Non-pigmented ciliary epithelial cell (primary cell): Measurements from ENCODE around the gene EZR.

Experiments
- DNase-seq: peaks from one replicate; pipeline ENCODE4 v3.0.0-alpha.2; 2010; ENCODE audit warnings: low read depth

EZR gene

DNA sequence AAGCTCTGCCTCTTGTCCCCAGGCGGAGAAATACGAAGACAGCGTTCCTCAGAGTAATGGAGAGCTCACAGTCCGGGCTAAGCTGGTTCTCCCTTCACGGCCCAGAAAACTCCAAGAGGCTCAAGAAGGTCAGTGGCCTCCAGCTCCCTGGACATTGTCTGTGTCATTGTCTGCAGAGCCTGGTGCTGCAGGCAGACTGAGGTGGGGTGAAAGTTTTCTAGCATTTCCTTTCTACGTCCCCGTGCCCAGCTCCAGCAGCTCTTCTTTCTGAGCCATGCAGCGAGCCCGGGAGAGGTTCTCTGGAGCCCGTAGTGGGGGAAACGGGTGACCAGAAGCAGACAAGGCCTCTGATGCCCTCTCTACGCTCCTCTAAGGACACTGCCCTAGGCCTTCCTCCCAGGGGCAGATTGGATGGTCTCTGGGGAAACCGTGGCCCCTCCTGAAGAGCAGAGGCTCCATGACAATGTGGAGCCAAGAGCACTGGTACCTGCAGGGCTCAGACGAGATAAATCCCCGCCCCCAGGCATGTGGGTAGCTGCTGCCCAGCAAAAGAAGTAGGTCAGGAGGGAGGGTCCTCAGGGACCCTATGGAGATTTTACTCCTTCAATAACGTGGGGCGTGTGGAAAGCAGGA is 58.4 kb downstream of the EZR start:
- no peak for DNase-seq

DNA sequence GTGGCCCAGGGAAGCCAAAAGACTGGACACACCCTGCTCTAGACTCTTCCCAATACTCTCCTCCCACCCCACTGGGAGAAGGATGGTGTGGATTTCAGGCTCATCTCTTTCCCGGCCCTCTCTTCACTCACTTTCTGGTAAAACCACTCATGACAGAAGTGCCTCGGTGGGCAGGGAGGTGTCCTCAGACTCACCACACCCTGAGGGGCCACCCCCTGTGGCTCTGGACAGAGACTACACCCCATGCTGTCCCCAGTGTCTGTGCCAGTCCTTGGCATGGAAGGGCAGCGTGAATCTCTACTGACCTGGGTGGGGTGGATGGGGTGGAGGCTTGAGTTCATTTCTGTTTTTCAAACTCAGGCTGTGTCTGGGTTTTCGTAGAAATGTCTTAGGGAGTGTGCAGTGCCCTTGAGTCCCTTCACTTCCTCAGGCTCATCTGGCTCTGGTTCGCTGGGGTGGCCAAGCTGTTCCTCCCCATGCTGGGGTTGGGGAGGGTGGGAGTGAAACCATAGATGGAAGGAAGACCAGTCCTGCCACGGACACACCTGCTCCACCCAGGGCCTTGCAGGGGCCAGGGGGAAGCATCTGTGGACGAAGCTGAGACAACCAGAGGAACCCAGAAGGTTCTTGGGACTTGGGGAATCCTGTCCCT is 59.1 kb downstream of the EZR start:
- DNase-seq, result no peak

DNA sequence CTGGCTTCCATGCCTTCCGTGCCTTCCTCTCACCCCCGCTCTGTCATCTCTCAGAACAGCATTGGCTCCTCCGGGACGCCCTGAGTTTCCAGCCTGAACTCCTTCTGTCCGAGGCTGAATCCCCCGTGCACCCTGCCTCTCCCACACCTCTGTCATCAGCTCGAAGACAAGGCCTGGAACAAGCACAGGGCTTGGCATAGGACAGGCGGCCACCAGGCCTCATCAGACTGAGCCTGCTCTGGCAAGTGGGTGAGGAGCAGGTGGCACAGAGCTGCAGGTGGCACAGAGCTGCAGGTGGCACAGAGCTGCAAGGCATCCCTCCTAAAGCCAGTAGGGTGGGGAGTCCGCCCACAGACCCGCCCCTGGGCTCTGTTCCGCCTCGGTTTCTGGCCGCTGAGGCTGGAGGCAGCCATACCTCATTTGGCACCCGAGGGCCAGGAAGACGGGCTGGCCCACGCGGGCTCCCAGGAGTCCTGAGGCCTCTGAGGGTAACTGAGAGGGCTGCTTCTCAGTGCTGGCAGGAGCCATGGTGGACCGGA is 60.2 kb downstream of the EZR start:
- DNase-seq, result no peak

DNA sequence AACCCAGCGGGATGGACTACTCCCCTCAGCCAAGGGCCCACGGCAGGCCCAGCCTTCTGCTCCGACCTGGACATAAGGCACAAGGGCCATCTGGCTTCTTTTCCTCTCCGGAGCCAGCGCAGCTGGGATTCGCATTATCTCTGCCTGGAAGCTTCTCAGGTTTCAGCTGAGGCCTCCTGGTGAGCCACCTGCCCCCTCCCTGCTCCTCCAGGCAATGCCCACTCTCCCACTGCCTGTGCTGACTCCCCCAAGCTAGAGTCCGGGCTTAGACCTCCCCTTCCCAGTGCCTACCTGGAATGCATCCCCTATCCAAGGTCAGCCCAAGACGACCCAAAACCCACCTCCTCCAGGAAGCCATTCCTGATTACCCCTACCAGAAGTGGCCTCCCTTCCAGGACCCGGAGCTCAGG is 60.7 kb downstream of the EZR start:
- no peak for DNase-seq

DNA sequence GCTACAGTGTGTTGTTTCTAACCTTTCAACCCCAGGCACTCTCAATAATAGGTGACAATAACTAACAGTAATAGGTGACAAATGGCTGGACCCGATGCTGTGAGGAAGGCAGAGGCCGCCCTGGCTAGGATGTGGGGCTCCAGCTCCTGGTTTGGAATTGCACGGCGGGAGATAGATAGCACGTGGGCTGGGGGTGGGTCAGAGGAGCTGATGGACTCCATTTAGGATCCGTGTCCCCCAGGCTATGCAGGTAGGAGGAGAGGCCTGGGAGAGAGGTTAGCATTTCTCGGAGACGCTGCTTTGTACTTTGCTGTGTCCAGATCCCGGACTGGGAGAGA is 61.4 kb downstream of the EZR start:
- no peak for DNase-seq

DNA sequence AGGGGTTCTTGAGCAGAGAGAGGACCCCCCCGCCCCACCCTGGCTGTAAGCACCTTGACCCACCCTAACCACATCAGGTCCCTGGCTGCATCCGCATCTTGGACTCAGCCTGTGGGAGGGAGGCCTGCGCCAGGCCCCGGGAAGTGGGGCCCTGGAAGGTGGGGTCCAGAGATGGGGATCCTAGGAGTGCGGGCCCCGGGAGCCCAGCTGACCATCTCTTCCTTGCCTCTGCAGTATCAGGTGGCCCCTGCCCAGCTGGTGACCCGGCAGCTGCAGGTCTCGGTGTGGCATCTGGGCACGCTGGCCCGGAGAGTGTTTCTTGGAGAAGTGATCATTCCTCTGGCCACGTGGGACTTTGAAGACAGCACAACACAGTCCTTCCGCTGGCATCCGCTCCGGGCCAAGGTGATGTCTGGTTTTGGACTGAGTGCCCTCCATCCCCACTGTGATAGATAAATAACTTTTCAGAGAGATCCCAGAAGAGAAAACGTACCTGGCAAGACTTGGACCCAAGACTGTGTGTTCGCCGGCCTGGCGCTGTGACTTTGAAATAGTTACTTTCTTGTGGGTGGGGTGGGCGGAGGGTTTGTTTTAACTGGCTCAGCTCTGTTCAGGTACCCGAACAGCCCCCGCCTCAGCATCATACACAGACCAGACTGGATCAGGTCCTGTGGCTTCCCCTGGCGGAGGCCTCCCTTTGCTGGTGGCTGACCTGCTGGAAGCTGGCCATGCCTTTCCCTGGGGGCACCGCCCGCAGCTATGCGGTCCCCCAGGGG is 62.0 kb downstream of the EZR start:
- no peak for DNase-seq

DNA sequence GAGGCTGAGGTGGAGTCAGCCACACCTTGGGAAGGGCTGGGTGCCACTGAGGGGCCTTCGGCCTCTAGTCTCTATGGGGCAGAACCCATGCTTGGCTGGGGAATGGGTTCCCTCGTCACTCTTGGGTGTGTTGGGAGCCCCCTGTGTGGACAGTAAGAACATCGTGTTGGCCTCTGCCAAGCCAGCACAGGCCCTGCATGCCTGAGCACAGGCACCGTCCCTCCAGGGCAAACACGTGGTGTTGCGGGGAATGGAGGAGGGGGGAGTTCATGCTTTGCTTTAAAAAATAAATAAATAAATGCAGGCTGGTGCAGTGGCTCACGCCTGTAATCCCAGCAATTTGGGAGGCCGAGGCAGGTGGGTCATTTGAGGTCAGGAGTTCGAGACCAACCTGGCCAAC is 63.0 kb downstream of the EZR start:
- DNase-seq, result no peak

DNA sequence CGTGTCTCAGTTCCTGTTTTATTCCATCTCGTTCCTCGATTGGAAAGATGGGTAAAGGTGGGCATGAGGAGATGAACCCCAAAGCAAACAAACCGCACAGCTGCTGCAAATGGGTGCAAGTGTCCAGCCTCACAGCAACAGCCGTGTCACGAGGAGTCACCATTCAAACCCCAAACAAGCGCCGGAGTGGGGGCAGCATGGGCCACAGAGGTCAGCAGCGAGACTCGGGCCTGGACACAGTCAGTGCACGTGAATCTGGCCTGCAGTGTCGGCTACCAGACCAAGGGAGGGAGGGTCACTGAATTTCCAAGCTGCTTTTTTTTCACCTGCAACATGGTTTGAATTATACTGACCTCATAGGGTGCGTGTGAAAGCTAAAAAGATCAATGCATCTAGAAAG is 63.5 kb downstream of the EZR start:
- DNase-seq, result no peak

DNA sequence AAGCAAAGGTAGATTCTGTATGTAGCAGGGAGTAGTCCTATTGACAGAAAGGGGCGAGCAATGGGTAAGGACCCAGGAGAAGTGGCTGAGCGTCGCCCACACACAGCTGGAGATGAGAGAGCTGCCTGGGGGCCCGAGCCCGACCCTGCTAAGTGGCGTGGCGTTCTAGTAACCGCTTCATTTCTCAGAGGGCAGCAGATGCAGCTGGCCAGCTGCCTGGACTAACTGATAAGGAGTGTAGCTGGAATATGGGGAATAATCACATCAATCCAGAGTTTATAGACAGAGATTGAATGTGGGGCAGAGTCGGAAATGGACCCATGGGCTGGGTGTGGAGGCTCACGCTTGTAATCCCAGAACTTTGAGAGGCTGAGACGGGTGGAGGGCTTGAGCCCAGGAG is 64.4 kb downstream of the EZR start:
- DNase-seq, result no peak

DNA sequence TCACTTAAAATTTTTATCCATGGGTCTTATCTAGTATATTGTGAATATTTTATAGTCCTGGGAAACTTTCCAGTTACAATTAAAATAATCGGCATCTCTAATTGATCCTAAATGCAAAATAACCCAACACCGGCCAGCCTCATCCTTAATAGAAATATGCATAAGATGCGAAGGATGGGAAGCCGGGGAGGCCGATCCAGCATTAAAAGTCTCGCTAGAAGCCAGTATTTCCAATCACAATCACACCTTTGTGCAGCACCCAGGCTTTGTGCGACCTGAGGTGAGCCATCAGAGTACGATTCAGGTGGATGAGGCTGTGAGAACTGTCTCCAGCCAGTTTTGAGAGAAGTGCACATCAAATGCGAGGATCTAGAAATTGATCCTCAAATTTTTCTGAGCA is 65.4 kb downstream of the EZR start:
- DNase-seq, result no peak

DNA sequence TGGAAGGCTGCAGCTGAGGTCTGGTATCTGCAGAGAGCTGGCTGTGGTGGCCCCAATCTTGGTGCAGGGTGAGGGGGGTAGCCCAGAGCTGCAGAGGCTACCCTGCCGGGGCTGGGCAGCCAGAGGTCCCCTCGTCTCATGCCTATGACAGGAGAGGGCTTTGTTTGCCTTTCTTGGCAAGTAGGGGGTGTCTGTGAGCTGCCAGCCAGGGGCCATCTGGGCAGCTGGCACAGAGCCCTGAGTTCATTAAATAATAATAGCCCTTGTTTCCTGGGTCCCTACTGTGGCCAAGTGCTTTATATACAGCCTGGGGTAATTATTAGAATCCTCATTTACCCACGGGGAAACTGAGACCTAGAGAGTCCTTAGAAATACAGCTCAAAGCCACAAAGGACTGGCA is 66.6 kb downstream of the EZR start:
- no peak for DNase-seq

DNA sequence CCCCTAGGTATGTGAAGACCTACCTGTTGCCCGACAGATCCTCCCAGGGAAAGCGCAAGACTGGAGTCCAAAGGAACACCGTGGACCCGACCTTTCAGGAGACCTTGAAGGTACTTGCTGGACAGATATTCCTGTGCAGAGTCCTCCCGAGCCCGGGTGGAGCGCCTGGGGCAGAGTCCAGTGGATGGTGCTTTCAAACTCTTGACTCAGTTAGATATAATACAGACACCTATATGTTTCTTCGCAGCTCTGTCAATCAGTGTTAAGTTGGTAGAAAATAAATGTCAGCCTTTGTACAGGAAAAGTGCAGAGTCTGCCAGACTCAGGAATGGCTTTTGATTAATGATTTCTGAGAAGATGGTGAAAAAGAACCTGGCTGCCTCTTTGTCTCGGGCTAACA is 67.2 kb downstream of the EZR start:
- no peak for DNase-seq

DNA sequence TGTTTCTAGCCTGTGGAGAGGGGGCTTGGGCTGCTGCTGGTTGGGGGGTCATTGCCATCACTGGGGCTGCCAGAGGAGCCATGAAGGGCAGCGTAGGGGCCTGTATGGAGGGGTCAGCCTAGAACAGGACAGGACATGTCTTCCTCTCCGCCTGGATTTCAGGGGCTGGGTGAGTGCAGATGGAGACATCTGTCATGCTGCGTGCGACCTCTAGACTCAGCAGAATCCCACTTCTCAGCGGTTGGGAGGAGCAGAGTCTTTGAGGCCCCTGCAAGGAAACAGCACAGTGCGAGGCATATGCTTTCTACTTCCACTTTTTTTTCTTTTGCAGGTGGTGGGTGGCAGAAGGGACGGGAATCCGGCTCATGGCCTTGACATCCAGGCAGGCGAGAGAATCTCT is 67.9 kb downstream of the EZR start:
- DNase-seq, result no peak

DNA sequence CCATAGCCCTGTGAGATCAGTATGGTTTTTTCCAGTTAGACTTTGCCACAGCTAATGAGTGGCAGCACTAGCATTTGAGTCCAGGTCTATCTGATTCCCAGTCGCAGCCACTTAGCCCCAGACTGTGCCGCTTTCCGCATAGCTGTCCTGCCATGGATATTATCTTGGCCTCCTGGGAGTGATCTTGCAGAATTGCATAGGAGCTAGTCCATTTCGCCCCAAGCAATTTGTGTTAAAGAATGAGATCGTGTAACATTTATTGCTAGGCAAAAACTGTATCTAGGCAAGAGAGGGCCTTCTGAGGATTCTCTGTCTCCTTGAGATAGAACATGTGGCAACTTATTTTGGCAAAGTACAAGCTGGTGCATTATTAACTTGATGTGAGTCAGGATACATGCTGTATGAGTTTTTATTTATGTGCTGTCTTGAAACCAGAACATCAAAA is 74.2 kb downstream of the EZR start:
- no peak for DNase-seq

DNA sequence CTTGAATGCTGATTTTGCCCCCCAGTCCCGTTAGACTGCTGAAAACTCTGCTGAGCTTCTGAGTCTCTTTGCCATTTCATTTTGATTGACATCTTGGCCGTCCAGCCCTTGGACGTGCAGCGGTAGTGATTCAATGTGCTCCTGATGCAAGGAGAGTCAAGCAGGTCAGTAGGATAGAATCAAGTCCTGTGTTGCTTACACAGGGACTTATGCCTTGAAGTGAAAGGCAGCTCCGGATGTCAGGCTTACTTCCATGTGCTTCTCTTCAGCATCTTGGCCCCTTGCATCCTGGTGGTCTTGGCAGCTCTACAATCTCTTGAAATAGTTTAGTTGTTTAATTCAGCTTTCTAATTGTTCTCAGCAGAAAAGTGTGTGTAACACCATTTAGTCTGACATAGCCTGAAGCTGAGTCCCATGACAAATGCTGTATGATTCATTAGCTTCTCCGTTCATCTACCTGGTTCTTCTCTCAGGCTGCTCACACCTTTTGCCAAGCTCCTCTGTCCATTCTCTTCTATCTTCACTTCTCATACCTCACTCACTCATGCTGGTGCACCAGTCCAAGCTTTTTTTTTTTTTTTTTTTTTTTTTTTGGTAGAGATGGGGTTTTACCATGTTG is 76.0 kb downstream of the EZR start:
- DNase-seq, result no peak

DNA sequence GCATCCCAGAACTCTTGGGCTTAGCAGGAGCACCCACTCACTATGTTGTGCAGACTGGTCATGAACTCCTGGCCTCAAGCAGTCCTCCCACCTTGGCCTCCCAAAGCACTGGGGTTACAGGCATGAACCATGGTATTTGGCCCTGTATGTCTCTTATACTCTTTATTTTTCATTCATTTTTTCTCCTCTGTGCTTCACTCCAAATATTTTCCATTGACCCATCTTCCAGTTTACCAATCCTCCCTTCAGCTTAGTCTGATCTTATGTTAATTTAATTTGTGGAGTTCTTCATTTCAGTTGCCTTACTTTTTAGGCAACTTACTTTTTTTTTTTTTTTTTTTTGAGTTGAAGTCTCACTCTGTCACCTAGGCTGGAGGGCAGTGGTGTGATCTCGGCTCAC is 79.5 kb downstream of the EZR start:
- no peak for DNase-seq

DNA sequence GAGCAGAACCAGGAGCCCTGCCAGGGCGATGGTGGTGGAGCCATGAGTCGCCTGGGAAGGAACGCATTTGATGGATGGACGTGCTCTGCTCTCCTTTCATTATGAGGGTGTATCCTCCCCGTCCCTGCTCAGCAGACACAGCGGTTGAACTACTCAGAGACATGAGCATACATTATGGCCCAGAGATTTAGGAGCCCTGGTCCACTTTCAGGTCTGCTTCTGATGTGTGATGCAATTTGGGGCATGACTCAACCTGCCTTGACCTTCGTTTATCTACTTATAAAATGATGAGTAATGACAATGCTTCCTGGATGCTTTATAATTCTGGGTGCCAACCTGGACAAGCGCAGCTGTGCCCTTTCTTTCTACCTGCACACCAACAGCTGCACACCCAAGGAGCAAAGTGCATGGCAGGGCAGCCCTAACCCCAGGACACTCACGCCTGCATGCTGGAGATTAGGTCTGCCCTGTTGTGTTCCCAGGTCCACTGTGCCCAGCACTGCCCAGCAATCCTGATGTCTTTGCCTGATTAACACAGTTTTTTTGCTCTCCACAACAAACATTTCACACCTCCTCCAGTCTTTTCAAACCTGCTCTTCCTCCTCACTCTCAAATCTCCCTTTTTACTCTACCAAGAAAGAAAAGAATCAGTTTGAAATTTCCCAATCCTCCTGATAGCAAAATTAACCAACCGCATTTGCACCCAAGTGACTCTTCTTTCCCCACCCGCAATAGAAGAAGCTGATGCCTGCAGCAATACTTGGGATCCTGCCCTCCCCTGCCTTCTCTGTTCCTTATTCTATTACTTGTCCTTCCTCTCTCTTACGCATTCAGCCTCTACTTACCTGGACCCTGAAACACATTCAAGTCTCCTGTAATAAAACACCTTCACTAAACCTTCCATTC is 81.2 kb downstream of the EZR start:
- DNase-seq, result no peak

DNA sequence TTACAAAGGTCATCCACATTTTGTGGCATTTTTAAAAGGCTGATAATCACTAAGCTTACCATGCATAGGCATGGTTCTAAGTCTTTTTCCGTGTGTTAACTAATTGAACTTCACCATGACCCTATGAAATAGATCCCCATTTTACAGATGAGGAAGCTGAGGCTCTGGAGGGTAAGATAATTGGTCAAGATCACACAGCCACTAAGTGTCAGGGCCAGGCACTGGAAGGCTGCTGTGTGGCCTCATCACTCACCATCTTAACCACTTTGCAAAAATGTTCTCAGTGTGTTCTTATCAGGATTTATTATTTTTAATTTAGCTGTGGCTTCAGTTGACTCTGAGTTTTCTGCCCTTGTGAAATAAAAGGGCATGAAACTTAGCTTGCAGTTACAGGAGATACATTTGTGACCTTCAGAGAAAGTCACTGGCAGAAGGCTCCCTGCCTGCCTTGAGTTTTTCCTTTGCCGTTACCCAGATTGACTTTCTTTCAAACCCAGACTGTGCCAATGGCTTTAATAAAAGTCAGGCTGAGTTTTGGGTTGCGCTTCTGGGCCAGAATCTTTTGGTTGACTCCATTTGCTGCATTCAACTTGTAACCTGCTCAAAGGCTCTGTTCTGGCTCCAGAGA is 82.0 kb downstream of the EZR start:
- no peak for DNase-seq

DNA sequence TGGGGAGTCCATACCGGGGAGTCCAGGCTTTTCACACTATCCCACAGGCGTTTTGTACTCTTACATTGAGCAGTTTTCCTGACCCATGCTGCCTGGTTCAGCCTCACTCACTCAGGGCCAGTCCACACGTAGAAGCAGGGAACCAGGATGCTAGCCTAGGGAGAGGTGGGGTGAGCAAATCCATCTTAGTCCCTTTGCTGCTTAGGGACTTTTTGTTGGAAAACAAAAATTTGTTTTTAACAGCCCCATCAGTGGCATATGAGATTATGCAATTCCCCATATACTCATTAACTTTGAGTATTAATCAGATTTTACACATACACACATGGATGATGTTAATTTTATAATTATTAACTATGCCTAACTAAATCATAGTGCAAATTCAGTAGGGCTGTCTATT is 84.2 kb downstream of the EZR start:
- DNase-seq, result no peak

DNA sequence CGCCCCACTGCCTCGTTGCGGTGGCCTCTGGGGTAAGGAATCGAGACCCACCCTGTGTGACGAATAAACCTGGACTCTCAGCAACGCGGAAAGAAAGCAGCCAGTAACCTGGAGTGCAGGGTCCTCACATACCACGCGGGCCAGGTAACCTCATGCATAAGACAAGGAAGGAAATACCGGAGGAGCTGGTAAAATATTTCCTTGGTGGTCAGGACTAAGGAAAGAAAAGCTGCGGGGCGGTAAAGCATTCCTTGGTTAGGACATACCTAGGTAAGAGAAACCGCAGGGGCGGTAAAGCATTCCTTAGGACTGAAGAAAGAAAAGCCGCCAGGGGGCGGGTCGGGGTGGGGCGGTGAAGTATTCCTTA is 88.6 kb downstream of the EZR start:
- DNase-seq, result no peak

DNA sequence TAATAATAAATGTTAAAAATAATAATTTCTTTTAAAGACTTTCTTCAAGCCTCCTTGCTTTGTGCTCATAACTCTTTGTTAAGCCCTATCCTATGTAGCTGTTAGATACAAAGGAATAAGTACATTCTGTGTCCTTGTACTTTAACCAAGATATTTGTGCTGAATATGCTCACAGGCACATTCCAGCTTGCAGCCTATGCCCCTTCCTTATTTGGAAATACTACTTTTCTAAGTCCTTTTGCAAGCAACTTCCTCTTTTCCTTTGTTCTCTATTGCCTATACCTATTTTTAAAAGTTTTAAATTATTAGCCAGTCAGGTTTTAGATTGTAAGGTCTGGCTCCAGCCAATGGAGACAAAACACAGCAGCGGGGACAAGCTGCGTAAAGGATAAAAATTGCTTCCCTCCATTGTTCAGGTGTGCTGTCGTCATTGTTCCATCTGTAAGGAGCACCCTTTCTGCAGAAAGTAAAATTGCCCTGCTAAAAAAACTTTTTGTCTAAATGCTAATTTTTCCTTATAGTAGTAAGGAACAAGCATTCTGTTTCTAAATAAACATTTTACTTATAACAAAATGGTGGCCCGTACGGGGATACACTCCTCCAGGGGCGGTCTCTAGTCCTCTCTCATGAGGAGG is 89.1 kb downstream of the EZR start:
- DNase-seq, result no peak
